HuH-7 (cell line): ENCODE data around the gene INAFM2.

Experiments
- DNase-seq: peaks from one replicate; pipeline ENCODE4 v3.0.0; 2011; ENCODE audit warnings: low spot score

The INAFM2 gene

DNA sequence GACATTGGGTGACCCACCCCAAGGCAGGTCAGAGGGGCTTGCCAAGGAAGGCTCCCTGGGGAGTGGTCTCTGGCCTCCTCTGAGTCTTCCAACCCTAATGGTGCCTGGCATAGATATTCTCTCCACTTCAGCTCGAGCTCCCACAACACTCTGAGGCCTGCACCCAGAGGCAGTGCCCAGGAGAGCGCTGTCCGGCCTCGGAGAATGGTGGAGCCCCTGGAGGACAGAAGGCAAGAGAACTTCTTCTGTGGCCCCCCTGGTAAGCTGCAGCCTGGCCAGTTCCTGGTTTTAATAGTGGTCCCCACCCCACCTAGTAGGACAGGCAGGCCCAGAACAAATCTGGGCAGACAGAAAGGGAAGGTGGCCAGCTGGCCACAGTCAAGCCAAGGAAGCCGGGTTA, 41.5 kb downstream of the INAFM2 start:
- DNase-seq = no peak

DNA sequence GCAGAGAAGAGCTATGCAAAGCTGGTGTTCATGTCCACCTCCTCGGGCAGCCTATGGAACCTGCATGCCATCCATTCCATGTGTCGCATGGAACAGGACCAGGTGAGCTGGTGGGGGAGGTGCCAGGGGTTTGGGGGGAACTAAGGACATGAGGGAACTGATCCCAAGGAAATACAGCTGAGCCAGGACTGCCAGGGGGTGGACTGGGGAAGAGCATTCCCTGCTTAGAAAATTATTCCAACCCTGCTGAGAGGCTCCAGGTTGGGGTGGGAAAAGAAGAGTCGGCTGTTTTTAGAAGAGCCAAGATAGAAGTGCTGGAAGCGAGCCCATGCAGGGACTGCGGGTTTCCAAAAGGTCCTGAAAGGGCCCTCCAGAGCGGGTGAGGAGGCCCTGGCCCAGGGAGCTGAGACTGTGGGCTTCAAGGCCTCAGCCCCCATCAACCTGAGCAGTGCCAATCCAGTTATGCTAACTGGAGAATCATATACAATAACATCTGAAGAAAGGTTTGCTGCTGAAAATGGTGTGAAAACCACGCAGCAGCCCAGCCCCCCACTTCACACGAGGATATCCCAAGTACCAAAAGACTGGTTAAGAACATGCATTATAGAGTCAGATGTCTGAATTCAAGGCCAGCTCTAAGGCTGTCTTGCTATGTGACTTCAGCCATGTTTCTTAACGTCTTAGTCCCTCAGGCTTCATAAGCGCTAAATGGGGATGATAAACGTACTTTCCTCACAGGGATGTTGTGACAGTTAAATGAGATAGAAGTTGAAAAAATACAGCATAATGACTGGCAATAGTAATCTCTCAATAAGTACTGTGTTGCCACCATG, 42.3 kb downstream of the INAFM2 start:
- DNase-seq = no peak

DNA sequence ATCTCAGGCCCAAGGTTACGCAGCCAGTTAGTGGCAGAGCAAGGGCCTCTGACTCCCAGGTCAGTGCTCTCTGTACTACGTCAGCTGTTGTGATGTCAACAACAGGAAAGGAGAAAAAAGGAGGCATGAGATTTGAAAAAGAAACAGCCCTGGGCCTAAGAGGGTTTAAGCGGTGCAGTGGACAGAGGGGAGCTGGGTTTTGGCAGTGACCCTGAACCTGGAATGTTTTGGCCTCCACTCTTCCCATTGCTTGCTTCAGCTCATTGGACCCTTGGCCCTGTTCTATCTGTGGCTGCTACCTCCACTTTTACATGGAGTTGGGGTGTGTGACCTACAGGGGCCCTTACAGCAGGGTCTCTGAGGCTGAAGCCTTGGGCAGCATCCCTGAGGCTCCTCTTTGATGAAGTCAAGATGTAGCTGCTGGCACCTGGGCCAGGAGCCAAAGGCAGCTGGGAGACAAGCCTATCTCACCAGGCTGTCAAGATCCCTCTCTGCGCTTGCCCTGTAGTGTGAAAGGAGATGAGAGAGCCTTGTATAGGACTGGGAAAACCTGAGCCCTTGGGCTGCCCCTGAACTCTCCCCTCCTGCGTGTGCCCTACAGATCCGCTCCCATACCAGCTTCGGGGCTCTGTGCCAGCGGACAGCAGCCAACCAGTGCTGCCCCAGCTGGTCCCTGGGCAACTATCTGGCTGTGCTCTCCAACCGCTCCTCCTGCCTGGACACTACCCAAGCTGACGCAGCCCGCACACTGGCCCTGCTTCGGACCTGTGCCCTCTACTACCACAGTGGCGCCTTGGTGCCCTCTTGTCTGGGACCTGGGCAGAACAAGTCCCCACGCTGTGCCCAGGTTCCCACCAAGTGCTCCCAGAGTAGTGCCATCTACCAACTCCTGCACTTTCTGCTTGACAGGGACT, 43.2 kb downstream of the INAFM2 start:
- no peak for DNase-seq

DNA sequence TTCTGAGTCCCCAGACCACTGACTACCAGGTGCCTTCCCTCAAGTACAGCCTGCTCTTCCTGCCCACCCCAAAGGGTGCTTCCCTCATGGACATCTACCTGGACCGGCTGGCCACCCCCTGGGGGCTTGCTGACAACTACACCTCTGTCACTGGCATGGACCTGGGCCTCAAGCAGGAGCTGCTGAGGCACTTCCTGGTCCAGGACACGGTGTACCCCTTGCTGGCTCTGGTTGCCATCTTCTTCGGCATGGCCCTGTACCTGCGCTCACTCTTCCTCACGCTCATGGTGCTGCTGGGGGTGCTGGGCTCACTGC, 43.8 kb downstream of the INAFM2 start:
- no peak for DNase-seq

GRCh38 chr15:40367686-40368611, 44.5 kb downstream of the INAFM2 start:
- DNase-seq = peak; percentile 88

- no peak for DNase-seq
These were observed 45.4 kb downstream of the INAFM2 start for GRCh38 chr15:40368719-40369473.

DNA sequence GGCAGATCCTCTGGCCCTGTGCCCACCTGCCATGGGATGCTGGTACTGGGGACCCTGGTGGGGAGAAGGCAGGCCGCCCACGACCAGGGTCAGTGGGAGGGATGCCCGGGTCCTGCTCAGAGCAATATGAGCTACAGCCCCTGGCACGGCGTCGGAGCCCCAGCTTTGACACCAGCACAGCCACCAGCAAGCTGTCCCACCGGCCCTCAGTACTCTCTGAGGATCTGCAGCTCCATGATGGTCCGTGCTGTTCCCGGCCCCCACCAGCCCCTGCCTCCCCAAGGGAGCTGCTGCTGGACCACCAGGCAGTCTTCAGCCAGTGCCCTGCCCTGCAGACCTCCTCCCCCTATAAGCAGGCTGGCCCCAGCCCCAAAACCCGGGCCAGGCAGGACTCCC, 46.0 kb downstream of the INAFM2 start:
- no peak for DNase-seq

GRCh38 chr15:40369971-40370370, 46.5 kb downstream of the INAFM2 start:
- DNase-seq = no peak

DNA sequence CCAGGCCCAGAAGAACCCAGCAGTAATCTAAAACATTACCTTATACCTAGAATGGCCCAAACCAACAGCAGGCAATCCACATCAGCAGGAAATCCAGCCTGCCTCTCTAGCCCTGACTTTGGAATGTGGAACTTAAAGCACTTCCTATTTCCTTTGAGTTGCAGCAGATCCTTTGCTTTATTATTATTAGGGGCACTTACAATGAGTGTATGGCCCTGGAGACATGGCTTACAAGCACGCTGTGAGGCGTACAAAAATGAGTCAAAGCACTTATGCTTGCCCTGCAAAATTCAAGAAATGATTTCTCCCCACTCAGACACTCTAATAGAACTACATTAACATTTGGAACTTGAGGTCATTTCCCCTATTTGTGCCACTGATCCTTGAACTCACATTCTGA, 49.5 kb downstream of the INAFM2 start:
- no peak for DNase-seq
